ENCODE results near the gene SLC25A46. TPM values are rescaled to one million over a fixed set of nuclear protein-coding genes. Genes with fewer than 3 reads are reported as not detected.
A peak's percentile ranks its signal among the peaks of the same experiment; 100 is the strongest.

SLC25A46 gene
- total RNA-seq, 1 donor from 2014 or later = 43.6 TPM

- H3K9ac ChIP-seq = no peak overlapping the region
- no peak for DNase-seq (ENCODE audit: low spot score)
- H3K4me1 Mint-ChIP-seq = no peaks in the 10 kb centered on the region
- no peak for TF ChIP-seq CTCF (IDR thresholded peaks at IDR 0.05)
- TF ChIP-seq EZH2phosphoT487 (IDR thresholded peaks at IDR 0.05) = no peak
- TF ChIP-seq EZH2 (IDR thresholded peaks at IDR 0.05) = no peak
- H3K4me2 ChIP-seq = no peak overlapping the region
- H3K27me3 ChIP-seq = no peaks in the 10 kb centered on the region
- no peaks in the 10 kb centered on the region for H3K9me3 ChIP-seq (ENCODE audit: low read depth)
- no peak overlapping the region for H2AFZ ChIP-seq (replicated peaks)
- H3K9me3 Mint-ChIP-seq = no peaks in the 10 kb centered on the region
- no peaks in the 10 kb centered on the region for H4K20me1 ChIP-seq (ENCODE audit: low read depth)
- H3K27ac Mint-ChIP-seq = no peak overlapping the region
- H3K36me3 Mint-ChIP-seq = peaks cover 2% of the 10 kb centered on the region
- no peaks in the 10 kb centered on the region for H3K4me1 ChIP-seq
- H3K27me3 Mint-ChIP-seq (ENCODE audit: insufficient read depth, low read depth) = no peaks in the 10 kb centered on the region
- no peak overlapping the region for H3K4me3 Mint-ChIP-seq
- H3K36me3 ChIP-seq = peaks cover 12% of the 10 kb centered on the region
- no peak overlapping the region for H3K27ac ChIP-seq
- H3K79me2 ChIP-seq (ENCODE audit: low read depth) = no peaks in the 10 kb centered on the region
- H3F3A ChIP-seq (ENCODE audit: low read depth) = no peaks in the 10 kb centered on the region
- H3K4me3 ChIP-seq = no peak overlapping the region
Observed at GRCh38 chr5:110754181-110754580, 15.4 kb downstream of the SLC25A46 start.

GRCh38 chr5:110757118-110757729 lies 18.4 kb downstream of the SLC25A46 start:
- no peak overlapping the region for H2AFZ ChIP-seq (replicated peaks)
- H3K4me1 Mint-ChIP-seq = no peaks in the 10 kb centered on the region
- TF ChIP-seq EZH2 (IDR thresholded peaks at IDR 0.05) = no peak
- TF ChIP-seq CTCF (IDR thresholded peaks at IDR 0.05) = peak; percentile 89
- H3K79me2 ChIP-seq (ENCODE audit: low read depth) = no peaks in the 10 kb centered on the region
- H3K4me2 ChIP-seq = no peak overlapping the region
- H3K9me3 ChIP-seq (ENCODE audit: low read depth) = no peaks in the 10 kb centered on the region
- no peaks in the 10 kb centered on the region for H3F3A ChIP-seq (ENCODE audit: low read depth)
- H3K9ac ChIP-seq = no peak overlapping the region
- H3K27ac ChIP-seq = no peak overlapping the region
- no peak overlapping the region for H3K4me3 ChIP-seq
- H3K27me3 ChIP-seq = no peaks in the 10 kb centered on the region
- H3K36me3 ChIP-seq = peaks cover 13% of the 10 kb centered on the region
- H3K4me1 ChIP-seq = no peaks in the 10 kb centered on the region
- H3K27me3 Mint-ChIP-seq (ENCODE audit: insufficient read depth, low read depth) = no peaks in the 10 kb centered on the region
- peaks cover 2% of the 10 kb centered on the region for H3K36me3 Mint-ChIP-seq
- no peaks in the 10 kb centered on the region for H3K9me3 Mint-ChIP-seq
- no peaks in the 10 kb centered on the region for H4K20me1 ChIP-seq (ENCODE audit: low read depth)
- no peak overlapping the region for H3K4me3 Mint-ChIP-seq
- H3K27ac Mint-ChIP-seq = no peak overlapping the region
- DNase-seq (ENCODE audit: low spot score) = peak; percentile 50

- no peaks in the 10 kb centered on the region for H4K20me1 ChIP-seq (ENCODE audit: low read depth)
- H2AFZ ChIP-seq (replicated peaks) = no peak overlapping the region
- no peaks in the 10 kb centered on the region for H3F3A ChIP-seq (ENCODE audit: low read depth)
- no peak overlapping the region for H3K27ac ChIP-seq
- no peak for TF ChIP-seq EZH2 (IDR thresholded peaks at IDR 0.05)
- no peak for TF ChIP-seq EZH2phosphoT487 (IDR thresholded peaks at IDR 0.05)
- no peak for TF ChIP-seq CTCF (IDR thresholded peaks at IDR 0.05)
- peaks cover 20% of the 10 kb centered on the region for H3K36me3 ChIP-seq
- no peak overlapping the region for H3K4me3 Mint-ChIP-seq
- H3K4me1 Mint-ChIP-seq = no peaks in the 10 kb centered on the region
- no peaks in the 10 kb centered on the region for H3K27me3 ChIP-seq
- no peak overlapping the region for H3K4me2 ChIP-seq
- H3K27me3 Mint-ChIP-seq (ENCODE audit: insufficient read depth, low read depth) = no peaks in the 10 kb centered on the region
- H3K36me3 Mint-ChIP-seq = peaks cover 2% of the 10 kb centered on the region
- H3K9ac ChIP-seq = no peak overlapping the region
- H3K79me2 ChIP-seq (ENCODE audit: low read depth) = no peaks in the 10 kb centered on the region
- H3K9me3 ChIP-seq (ENCODE audit: low read depth) = no peaks in the 10 kb centered on the region
- no peaks in the 10 kb centered on the region for H3K4me1 ChIP-seq
- H3K4me3 ChIP-seq = no peak overlapping the region
- no peaks in the 10 kb centered on the region for H3K9me3 Mint-ChIP-seq
- no peak overlapping the region for H3K27ac Mint-ChIP-seq
- DNase-seq (ENCODE audit: low spot score) = no peak
Observed at GRCh38 chr5:110760158-110760557, 21.4 kb downstream of the SLC25A46 start.

Measured in neural progenitor cell (in vitro differentiated cells).